DND-41 (cell line): ENCODE results near the gene TMA7B.

ENCODE experiments used
- EZH2 ChIP-seq: IDR thresholded peaks from 3 replicates; pipeline ENCODE4 v1.6.1; 2012; ENCODE audit warnings: borderline replicate concordance, low read depth, mild to moderate bottlenecking, moderate library complexity, low read length, inconsistent platforms; ENCODE audit not compliant: severe bottlenecking
- TF ChIP-seq, protein P1 (sequence below): IDR thresholded peaks from 2 replicates; pipeline ENCODE4 v1.5.1; 2012; ENCODE audit warnings: borderline replicate concordance, low read length, moderate library complexity, mild to moderate bottlenecking; ENCODE audit not compliant: poor library complexity, severe bottlenecking; ENCODE audit errors: extremely low read depth

DNA sequence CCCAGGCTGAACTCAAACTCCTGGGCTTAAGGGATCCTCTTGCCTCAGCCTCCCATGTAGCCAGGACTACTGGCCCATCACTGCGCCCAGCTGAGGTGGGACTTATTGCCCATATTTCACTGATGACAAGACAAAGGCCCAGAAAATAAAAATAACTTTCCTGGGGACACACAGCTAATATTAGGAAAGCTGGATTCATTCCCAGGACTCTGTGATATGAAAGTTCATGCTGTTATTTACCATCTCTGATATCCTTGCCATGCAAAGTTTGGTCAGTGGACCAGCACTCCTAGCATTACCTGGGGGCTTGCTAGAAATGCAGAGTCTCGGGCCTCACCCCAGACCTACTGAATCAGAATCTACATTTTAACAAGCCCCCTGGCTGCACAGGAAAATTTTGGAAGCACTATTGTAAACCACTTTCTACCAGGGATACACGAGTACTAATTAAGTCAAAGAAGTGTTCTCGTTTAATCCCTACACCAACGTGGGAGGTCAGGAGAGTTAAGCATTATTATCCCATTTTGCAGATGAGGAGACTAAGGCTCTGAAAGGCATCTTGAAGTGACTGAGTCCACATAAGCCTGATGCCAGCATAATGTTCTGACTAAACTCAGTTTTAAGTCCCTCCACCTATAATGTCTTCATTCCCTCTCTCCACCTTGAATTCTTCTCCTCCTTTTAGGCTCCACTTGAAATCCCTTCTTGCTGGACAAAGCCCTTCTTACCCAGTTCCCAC lies 32.1 kb downstream of the TMA7B start:
- TF ChIP-seq EZH2: no peak
- TF ChIP-seq, protein P1, sequence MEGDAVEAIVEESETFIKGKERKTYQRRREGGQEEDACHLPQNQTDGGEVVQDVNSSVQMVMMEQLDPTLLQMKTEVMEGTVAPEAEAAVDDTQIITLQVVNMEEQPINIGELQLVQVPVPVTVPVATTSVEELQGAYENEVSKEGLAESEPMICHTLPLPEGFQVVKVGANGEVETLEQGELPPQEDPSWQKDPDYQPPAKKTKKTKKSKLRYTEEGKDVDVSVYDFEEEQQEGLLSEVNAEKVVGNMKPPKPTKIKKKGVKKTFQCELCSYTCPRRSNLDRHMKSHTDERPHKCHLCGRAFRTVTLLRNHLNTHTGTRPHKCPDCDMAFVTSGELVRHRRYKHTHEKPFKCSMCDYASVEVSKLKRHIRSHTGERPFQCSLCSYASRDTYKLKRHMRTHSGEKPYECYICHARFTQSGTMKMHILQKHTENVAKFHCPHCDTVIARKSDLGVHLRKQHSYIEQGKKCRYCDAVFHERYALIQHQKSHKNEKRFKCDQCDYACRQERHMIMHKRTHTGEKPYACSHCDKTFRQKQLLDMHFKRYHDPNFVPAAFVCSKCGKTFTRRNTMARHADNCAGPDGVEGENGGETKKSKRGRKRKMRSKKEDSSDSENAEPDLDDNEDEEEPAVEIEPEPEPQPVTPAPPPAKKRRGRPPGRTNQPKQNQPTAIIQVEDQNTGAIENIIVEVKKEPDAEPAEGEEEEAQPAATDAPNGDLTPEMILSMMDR: no peak
